Right ventricle myocardium superior (tissue), 1 donor: Measurements from ENCODE around the gene TPSG1. TPM values are rescaled to one million over a fixed set of nuclear protein-coding genes. Genes with fewer than 3 reads are reported as not detected.
"Not testable (repeated sequence)": the region's sequence is repeated elsewhere in the genome, so short reads cannot be mapped to it uniquely, and the experiment has no call there.

Source experiments
- ATAC-seq: fragments of 200-7000 bp; cut with Tn5 transposase; one replicate; pipeline ENCODE4 v1.9.1; 2020; ENCODE audit warnings: mild to moderate bottlenecking; ENCODE audit not compliant: poor library complexity
- DNase-seq: peaks from one replicate; pipeline ENCODE4 v3.0.0-alpha.2; 2020
- intact Hi-C: fragments of 100-400 bp; cut with DNase I; formaldehyde crosslinking; loops from one replicate; pipeline ENCODE4 v1.11.2; 2022
- total RNA-seq: library from RNA; stranded (reverse); fragmentation: NEBNext Ultra II Directional; extraction: Animal tissue kit (Norgen Biotek cat#: 25700); gene quantifications from one replicate; pipeline ENCODE4 v1.2.1, GENCODE V29; 2021
- donor health status: DM: no; HTN: yes; CAD: no; lungs with severe emphysema.

Gene TPSG1
- total RNA-seq, 1 donor from 2014 or later: 0.19 TPM

DNA sequence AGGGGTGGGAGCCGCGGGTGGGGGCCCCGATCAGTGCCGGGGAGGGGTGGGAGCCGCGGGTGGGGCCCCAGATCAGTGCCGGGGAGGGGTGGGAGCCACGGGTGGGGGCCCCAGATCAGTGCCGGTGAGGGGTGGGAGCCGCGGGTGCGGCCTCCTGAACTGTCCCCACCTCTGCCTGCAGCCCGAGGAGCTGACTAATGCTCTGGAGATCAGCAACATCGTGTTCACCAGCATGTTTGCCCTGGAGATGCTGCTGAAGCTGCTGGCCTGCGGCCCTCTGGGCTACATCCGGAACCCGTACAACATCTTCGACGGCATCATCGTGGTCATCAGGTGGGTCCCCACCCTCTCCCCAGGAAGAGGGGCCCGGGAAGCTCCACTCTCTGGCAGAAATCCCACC is 20.1 kb downstream of the TPSG1 start:
- intact Hi-C loops: no loop called here
- ATAC-seq (no peak), DNase-seq (no peak)

- DNase-seq (no peak), ATAC-seq (no peak)
- intact Hi-C loops: no loop called here
Measured at GRCh38 chr16:1202274-1202673, 22.8 kb downstream of the TPSG1 start.

DNA sequence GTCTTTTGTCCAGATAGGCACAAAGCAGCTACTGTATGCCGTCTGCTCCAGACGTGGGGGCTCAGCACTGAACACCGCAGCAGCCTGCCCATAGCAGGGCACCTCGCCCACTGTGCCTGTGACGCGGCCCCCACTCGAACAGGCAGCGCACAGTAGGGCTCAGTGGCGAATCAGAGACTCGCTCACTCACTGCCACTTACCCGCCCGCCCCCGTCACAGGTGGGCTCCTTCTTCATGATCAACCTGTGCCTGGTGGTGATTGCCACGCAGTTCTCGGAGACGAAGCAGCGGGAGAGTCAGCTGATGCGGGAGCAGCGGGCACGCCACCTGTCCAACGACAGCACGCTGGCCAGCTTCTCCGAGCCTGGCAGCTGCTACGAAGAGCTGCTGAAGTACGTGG is 23.6 kb downstream of the TPSG1 start:
- DNase-seq (no peak), ATAC-seq (no peak)
- intact Hi-C loops: no loop called here

DNA sequence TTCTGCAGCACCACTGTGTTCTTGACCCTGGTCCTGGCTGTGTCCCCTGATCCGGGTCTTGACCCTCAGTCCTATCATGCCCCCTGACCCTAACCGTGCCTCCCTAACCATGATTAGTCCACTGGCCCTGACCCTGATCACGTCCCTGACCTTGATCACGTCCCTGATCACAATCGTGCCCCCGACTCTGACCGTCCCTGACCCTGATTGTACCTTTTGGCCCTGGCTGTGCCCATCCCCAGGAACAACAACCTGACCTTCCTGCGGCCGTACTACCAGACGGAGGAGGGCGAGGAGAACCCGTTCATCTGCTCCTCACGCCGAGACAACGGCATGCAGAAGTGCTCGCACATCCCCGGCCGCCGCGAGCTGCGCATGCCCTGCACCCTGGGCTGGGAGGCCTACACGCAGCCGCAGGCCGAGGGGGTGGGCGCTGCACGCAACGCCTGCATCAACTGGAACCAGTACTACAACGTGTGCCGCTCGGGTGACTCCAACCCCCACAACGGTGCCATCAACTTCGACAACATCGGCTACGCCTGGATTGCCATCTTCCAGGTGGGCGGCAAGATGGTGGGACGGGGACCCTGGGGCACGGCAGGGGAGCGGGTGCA is 24.9 kb downstream of the TPSG1 start:
- intact Hi-C loops: no loop called here
- DNase-seq (no peak), ATAC-seq (no peak)

- ATAC-seq: no peak
- DNase-seq: no peak
- intact Hi-C loops: no loop called here
Measured at GRCh38 chr16:1199347-1200013, 25.6 kb downstream of the TPSG1 start.

DNA sequence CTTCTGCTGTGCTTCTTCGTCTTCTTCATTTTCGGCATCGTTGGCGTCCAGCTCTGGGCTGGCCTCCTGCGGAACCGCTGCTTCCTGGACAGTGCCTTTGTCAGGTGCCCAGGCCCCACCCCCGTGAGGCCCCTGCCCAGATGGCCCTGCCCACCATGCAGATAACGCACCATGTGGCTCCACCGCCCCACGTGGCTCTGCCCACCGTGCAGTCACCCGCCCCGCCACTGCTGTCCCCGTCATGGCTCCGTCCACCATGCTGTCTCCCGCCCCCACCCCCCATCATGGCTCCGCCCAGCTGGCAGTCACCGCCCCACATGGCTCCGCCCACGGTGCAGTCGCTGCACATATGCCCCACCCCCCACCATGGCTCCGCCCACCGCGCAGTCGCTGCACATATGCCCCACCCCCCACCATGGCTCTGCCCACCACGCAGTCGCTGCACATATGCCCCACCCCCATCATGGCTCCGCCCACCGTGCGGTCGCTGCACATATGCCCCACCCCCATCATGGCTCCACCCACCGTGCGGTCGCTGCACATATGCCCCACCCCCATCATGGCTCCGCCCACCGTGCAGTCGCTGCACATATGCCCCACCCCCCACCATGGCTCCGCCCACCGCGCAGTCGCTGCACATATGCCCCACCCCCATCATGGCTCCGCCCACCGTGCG is 26.3 kb downstream of the TPSG1 start:
- ATAC-seq, DNase-seq, intact Hi-C loops: not testable (repeated sequence)

GRCh38 chr16:1198194-1198593 is 26.9 kb downstream of the TPSG1 start:
- intact Hi-C loops: no loop called here
- no peak for DNase-seq
- ATAC-seq: no peak

GRCh38 chr16:1197237-1197866 is 27.7 kb downstream of the TPSG1 start:
- ATAC-seq (no peak), DNase-seq (no peak)
- intact Hi-C loops: no loop called here

DNA sequence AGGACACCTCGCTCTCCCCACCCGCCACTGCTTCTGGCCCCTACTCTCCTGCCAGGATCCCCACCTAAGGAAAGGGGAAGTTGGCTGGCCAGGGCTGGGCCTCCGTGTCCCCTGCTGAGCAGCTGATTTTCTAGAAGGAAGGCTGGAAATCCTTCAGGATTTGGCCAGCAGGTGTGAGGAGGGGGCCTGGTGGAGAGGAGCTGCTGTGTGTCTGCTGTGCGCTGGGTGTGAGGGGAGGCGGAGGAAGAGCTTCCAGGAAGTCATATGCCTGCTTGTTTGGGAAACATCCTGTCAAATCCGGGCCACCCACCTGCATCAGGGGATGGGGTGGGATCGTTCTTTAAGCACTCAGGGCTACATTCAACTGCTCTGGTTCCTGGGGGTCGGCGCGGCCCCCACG is 28.6 kb downstream of the TPSG1 start:
- DNase-seq (no peak), ATAC-seq (no peak)
- intact Hi-C loops: no loop called here

DNA sequence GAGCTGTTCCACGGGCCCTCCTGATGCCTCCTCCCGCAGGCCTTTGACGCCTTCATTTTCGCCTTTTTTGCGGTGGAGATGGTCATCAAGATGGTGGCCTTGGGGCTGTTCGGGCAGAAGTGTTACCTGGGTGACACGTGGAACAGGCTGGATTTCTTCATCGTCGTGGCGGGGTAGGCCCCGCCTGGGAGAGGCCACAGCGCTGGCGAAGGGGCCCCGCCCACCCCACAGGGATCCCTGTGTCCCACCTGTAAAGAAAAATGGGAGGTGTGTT is 29.7 kb downstream of the TPSG1 start:
- ATAC-seq: no peak
- DNase-seq: no peak
- intact Hi-C loops: loop anchor here (2.0 kb wide), 1 partner anchor 89 kb away; no protein-coding TSS in a partner anchor

DNA sequence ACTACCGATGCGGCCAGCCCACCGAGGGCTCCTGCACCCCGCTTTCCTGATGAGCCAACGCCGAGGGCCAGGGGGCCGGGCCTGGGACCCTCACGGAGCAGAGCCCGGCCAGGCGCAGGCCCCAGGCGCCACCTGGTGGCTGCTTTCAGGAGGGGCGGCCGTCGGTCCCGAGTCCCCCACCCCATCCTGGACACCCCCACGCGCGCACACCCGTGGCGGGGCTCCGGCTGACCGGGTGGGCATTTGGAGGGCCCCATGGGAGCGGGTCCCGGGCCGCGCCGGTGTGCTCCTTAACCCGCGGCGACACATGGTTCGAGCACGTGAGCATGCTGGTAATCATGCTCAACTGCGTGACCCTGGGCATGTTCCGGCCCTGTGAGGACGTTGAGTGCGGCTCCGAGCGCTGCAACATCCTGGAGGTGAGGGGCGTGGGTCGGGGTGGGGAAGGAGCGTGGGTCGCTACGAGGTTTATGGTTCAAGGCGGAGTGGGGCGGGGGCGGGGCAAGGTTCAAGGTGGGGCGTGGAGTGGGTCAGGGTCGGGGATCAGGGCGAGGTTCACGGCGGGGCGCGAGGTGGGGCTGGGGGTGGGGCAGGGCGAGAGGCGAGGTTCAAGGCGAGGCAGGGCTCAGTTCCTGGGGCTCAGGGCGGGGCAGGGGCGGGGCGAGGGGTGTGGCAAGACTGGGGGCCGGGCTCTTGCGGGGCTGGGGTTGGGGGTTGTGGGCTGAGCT is 30.2 kb downstream of the TPSG1 start:
- intact Hi-C loops: loop anchor here (2.0 kb wide), 1 partner anchor 88 kb away; no protein-coding TSS in a partner anchor
- peak; percentile 56 for ATAC-seq

GRCh38 chr16:1193825-1194581 is 31.1 kb downstream of the TPSG1 start:
- DNase-seq: no peak
- intact Hi-C loops: loop anchor here (2.0 kb wide), 1 partner anchor 87 kb away; no protein-coding TSS in a partner anchor

More for the DNA sequence above, 30.2 kb downstream of the TPSG1 start:
- no peak for DNase-seq

GRCh38 chr16:1193143-1193824 is 31.8 kb downstream of the TPSG1 start:
- intact Hi-C loops: no loop called here

More at GRCh38 chr16:1193825-1194581, 31.1 kb downstream of the TPSG1 start:
- no peak for ATAC-seq

GRCh38 chr16:1192384-1193073 is 32.5 kb downstream of the TPSG1 start:
- intact Hi-C loops: no loop called here
- no peak for ATAC-seq

More at GRCh38 chr16:1193143-1193824, 31.8 kb downstream of the TPSG1 start:
- DNase-seq (no peak), ATAC-seq (no peak)

GRCh38 chr16:1190789-1191188 is 34.3 kb downstream of the TPSG1 start:
- DNase-seq, intact Hi-C loops, ATAC-seq: not testable (repeated sequence)

More at GRCh38 chr16:1192384-1193073, 32.5 kb downstream of the TPSG1 start:
- no peak for DNase-seq

DNA sequence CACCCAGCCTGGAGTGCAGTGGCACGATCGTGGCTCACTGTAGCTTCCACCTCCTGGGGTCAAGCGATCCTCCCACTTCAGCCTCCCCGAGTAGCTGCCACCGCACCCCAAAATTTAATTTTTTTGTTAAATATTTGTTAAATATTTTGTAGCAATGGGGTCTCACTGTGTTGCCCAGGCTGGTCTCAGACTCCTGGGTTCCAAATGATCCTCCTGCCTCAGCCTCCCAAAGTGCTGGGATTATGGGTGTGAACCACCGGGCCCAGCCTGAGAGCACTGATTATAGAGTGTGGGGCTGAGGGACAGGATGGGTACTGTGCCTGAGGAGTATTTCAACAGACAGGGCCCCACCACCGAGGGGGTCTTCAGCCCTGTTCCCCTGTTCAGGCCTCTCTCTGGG is 35.6 kb downstream of the TPSG1 start:
- intact Hi-C loops: no loop called here
- no peak for DNase-seq
- ATAC-seq: no peak
